C4-2B (cell line): ENCODE results near the gene SYT7.

ENCODE experiments used
- ZFX ChIP-seq: fragments of 450-650 bp; IDR thresholded peaks from 2 replicates; pipeline ENCODE4 v1.6.1; 2017
- TF ChIP-seq, protein P1 (sequence below): fragments of 450-650 bp; conservative IDR thresholded peaks from 2 replicates; pipeline ENCODE4 v1.5.1; 2017; ENCODE audit warnings: mild to moderate bottlenecking

DNA sequence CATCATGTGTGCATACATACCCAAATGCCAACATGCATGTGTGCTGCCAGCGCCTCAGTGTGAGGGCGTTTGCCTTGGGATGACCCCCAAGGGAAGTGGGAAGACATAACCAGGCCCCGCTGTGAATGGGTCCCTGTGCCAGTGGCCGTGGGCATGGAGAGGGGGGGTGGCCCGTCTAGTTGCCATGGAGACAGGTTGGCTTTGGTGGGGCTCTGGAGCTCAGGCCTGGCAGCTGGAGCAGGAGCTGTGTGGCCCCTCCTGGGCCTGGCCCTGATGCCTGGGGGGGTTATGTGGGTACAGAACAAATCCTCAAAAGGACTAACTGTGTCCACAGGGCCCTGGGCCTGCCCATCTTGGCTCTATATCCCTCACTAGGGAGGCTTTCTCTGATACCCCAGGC is 8.0 kb downstream of the SYT7 start:
- TF ChIP-seq, protein P1, sequence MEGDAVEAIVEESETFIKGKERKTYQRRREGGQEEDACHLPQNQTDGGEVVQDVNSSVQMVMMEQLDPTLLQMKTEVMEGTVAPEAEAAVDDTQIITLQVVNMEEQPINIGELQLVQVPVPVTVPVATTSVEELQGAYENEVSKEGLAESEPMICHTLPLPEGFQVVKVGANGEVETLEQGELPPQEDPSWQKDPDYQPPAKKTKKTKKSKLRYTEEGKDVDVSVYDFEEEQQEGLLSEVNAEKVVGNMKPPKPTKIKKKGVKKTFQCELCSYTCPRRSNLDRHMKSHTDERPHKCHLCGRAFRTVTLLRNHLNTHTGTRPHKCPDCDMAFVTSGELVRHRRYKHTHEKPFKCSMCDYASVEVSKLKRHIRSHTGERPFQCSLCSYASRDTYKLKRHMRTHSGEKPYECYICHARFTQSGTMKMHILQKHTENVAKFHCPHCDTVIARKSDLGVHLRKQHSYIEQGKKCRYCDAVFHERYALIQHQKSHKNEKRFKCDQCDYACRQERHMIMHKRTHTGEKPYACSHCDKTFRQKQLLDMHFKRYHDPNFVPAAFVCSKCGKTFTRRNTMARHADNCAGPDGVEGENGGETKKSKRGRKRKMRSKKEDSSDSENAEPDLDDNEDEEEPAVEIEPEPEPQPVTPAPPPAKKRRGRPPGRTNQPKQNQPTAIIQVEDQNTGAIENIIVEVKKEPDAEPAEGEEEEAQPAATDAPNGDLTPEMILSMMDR, result no peak
- no peak for TF ChIP-seq ZFX
